Activated CD4-positive, alpha-beta T cell treated with anti-CD3 and anti-CD28 coated beads, Interleukin-2, amount 50 U/mL, for 4 hours (primary cell): ENCODE results near the gene WDR70.
"Not testable (repeated sequence)": the region's sequence is repeated elsewhere in the genome, so short reads cannot be mapped to it uniquely, and the experiment has no call there.

ENCODE experiments used
- DNase-seq, 2 experiments: peaks; one replicate each; pipeline ENCODE4 v3.0.0-alpha.2; 2020

Gene WDR70

DNA sequence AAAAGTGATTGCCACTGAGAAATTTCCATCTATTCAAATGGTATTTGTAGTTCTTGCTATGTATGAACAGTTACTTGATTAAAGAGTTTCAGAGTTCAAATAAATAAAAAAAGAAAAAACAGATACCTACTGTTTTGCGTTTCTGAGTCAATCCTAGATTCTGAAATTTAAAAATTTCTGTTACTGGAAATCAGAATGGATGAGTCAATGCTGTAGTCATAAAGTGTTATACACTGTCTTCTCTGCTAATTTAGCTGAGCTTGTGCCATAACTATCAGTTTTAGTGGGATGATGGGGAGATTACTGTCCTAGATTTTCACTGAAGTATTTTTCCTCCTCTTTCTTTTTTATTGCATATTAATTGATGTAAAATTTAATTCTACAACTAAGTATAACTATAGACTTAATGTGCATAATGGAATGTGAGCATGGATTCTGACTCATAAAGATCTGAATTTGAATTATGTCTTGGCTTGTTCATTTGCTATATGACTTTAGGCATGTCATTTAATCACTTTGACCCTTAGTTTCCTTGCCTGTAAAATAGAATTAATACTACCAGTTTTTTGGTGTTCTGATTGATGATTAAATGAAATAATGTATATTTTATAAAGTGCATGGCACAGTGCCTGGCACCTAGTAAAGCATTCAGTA lies 75.4 kb downstream of the WDR70 start:
- not testable (repeated sequence) for DNase-seq

- DNase-seq = not testable (repeated sequence)
Observed at GRCh38 chr5:37463191-37464051, 84.3 kb downstream of the WDR70 start.

- DNase-seq = not testable (repeated sequence)
Observed at GRCh38 chr5:37464581-37464980, 85.5 kb downstream of the WDR70 start.

- DNase-seq = not testable (repeated sequence)
Observed at GRCh38 chr5:37469383-37469782, 90.3 kb downstream of the WDR70 start.

DNA sequence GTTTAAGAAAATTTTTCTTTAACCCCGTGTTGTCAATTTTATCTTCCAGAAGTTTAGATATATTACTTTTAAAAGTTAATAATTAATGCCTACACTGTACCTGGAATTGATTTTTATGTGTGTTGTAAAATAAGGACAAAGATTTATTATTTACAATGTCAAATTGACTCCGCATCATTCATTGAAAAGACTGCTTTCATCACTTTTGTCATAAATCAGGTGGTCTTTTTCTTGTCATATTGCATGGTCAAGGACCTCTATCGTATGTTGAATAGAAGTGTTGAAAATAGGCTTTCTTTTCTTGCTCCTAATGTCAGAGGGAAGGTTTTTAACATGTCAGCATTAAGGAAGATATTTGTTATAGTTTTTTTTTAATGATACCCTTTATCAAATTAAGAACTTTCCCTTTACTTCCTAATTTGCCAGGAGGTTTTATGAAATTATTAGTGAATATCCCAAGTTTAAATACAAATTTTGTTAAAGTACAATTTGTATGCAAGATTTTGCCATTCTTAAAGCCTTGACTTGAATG lies 92.6 kb downstream of the WDR70 start:
- DNase-seq = no peak

- DNase-seq = no peak
Observed at GRCh38 chr5:37477426-37477825, 98.3 kb downstream of the WDR70 start.

GRCh38 chr5:37478121-37478894 lies 99.2 kb downstream of the WDR70 start:
- no peak for DNase-seq

DNA sequence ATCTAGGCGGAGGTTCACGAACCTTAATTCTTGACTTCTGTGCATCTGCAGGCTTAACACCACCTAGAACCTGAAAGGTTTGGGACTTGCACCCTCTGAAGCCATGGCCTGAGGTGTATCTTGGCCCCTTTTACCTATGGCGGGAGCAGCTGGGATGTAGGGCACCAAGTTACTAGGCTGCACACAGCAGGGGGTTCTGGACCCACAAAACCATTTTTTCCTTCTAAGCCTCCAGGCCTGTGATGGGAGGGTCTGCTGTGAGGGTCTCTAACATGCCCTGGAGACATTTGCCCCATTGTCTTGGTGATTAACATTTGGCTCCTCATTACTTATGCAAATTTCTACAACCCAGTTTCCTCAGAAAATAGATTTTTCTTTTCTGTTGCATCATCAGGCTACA lies 102.3 kb downstream of the WDR70 start:
- DNase-seq = not testable (repeated sequence)

GRCh38 chr5:37490120-37490810 lies 111.1 kb downstream of the WDR70 start:
- no peak for DNase-seq

DNA sequence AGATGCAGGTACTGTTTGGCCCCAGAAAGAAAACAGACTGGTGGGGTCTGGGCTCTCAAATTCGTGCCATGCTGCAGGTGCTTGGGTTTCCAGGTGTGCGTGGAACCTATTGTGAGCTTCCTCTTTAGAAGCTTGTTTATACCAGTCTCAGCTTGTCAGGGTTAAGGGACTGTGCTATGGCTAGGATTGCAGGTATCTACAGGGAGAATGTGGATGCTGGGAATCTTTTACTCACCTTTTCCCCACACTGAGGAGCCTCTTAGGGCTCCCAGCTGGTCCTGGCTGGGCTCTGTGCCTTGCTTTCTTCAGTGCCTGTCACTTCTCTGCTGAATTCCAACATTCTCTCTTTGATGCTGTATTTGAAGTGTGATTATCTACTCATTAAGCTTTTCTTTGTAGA lies 111.8 kb downstream of the WDR70 start:
- DNase-seq = no peak

DNA sequence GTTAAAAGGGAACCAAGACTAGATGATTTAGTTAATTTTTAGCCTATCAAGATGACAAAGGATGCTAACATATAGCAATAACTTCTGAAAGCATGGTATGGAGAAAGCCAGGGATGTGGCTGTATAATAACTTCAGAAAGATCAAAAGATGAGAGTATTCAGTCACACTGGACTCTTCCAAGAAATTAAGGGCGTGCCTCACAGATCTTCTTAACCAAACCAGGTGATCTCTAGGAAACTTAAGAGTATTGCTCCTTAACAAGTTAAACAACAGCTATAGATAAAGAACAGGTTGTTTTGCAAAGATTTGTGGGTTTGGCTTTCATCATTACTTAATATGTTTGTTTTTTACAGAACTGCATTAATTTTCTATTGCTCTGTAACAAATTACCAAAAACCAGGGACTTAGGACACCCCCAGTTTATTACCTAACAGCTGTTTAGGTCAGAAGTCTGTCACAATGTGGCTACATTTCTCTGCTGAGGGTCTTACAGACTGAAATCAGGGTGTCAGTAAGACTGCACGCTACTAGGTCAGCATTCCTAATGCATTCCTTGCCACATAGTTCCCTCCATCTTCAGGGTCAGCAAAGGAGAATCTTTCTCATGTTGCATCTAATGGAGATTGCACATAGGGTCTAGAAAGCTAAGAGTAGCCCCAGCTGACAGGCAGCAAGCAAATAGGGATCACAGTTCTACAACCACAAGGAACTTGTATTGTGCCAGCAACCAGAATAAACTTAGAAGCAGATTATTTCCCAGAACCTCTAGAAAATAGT lies 113.8 kb downstream of the WDR70 start:
- no peak for DNase-seq

DNA sequence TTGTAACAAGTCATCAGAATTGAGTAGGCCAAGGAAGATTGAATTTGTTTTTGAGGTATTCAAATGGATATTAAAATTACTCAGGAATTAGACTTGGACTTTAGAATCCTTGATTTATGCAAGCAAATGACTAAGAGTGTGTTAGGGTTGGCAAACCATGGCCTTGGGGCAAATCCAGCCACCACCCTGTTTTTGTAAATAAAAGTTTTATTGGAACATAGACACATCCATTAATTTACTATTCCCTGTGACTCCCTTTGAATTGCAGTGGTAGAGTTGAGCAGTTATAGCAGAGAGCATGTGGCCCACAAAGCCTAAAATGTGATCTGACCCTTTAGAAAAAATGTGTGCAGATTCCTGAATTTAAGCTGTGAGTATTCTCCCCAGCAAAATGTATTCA lies 115.6 kb downstream of the WDR70 start:
- no peak for DNase-seq

GRCh38 chr5:37495210-37495609 lies 116.1 kb downstream of the WDR70 start:
- DNase-seq = no peak

- DNase-seq = no peak
Observed at GRCh38 chr5:37495668-37496347, 116.7 kb downstream of the WDR70 start.

GRCh38 chr5:37496902-37497445 lies 117.9 kb downstream of the WDR70 start:
- no peak for DNase-seq

DNA sequence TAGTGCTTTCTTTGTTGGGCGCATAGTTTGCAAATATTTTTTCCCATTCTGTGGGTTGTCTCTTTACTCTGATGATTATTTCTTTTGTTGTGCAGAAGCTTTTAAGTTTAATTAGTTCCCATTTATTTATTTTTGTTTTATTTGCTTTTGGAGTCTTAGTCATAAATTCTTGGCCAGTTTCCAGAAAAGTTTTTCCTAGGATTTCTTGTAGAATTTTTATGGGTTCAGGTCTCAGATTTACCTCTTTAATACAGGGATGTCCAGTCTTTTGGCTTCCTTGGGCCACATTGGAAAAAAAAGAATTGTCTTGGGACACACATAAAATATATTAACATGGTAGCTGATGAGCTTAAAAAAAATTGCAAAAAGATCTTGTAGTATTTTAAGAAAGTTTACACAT lies 122.0 kb downstream of the WDR70 start:
- no peak for DNase-seq

DNA sequence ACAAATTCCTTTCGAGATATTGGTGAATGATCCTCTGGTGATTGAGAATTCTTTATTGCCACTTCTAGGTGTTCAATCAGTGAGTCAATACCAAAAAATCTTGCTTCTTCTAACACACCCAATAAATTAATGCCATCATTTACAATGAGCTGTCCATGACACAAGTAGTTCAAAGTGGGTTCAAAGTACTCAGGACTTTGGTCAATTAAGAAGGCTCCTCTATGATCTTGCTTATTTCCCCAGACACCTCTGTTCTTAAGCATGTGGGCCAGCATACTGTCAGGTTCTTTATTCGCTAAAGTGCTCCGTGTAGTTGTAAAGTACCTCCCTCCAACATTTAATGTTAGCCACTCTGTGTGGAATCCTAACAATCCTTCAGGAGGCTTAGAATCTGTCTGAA lies 127.1 kb downstream of the WDR70 start:
- no peak for DNase-seq

- no peak for DNase-seq
Observed at GRCh38 chr5:37506722-37507121, 127.6 kb downstream of the WDR70 start.

DNA sequence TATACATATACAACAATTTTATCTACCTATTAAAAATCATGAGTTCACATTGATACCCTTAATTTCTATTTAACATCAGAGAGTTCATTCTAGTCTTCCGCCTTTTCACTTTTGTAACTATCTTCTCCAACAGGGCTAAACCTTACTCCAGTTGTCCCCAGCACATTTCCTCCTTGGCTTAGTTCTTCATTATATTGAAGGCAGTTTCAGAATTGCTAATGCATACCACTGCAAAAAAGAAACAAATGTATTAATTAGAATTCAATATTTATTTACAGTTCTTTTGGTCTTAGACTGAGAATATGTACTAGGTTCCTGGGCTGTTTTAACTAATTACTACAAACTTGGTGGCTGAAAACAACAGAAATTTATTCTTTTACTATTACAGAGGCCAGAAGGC lies 132.5 kb downstream of the WDR70 start:
- DNase-seq = no peak

DNA sequence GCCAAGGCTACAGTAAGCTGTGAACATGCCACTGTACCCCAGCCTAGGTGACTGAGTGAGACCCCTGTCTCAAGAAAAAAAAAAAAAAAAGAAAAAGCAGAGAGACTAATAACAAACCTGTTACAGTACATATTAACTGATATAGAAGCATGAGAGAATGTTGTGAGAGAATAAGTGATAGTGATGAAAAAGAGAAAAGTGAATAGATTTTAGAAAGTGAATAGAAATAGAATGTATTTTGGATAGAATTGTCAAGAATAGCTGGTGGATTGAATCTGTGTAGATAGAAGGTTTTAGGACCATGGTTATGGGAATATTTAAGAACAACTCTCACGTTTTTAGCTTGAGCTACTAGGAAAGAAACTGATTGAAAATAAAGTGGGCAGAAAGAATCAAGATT lies 135.8 kb downstream of the WDR70 start:
- DNase-seq = no peak

- no peak for DNase-seq
Observed at GRCh38 chr5:37517686-37518085, 138.6 kb downstream of the WDR70 start.
